Esophagus squamous epithelium (tissue), 5 donors: ENCODE measurements around the gene TCF12. TPM values are rescaled to one million over a fixed set of nuclear protein-coding genes. Genes with fewer than 3 reads are reported as not detected.
"Not testable (repeated sequence)": the region's sequence is repeated elsewhere in the genome, so short reads cannot be mapped to it uniquely, and the experiment has no call there.

Source experiments
- DNase-seq: peaks from one replicate; lab custom pipeline; 2025; lab: John Stamatoyannopoulos, UW
- H3K27ac ChIP-seq, 4 donors: fragments of 200-600 bp; sonication (generic); one replicate each; pipeline ENCODE4 v1.5.1; 2016 to 2019; ENCODE audit warnings: mild to moderate bottlenecking in 1 of 4
- H3K27me3 ChIP-seq, 4 donors: fragments of 200-600 bp; sonication (generic); 1 replicate in 3 of 4; 2 replicates in 1 of 4; pipeline versions ENCODE4 v1.5.1 to v1.6.0; 2017 to 2021; ENCODE audit warnings: antibody characterized with exemption in 1 of 4
- H3K36me3 ChIP-seq, 3 donors: fragments of 200-600 bp; sonication (generic); one replicate each; pipeline ENCODE4 v1.5.1; 2016 to 2019
- H3K4me1 ChIP-seq, 3 donors: fragments of 200-600 bp; sonication (generic); one replicate each; pipeline ENCODE4 v1.5.1; 2017 to 2019
- H3K4me3 ChIP-seq, 4 donors: fragments of 200-600 bp; sonication (generic); 1 replicate in 3 of 4; 2 replicates in 1 of 4; pipeline ENCODE4 v1.5.1; 2016 to 2019; ENCODE audit warnings: mild to moderate bottlenecking in 2 of 4, moderate library complexity in 1 of 4
- H3K9me3 ChIP-seq, 3 donors: fragments of 200-600 bp; sonication (generic); one replicate each; pipeline ENCODE4 v1.5.1; 2016 to 2019
- CTCF ChIP-seq, 6 experiments: fragments of 450-650 bp in 4 of 6; fragments of 200-600 bp in 2 of 6; sonication (generic) in 2 of 6; IDR thresholded peaks; one replicate each; pipeline ENCODE4 v1.5.1; 2016 to 2019; ENCODE audit warnings: antibody characterized with exemption in 6 of 6, mild to moderate bottlenecking in 4 of 6, moderate library complexity in 4 of 6
- POLR2A ChIP-seq, 4 donors: fragments of 450-650 bp; IDR thresholded peaks; one replicate each; pipeline ENCODE4 v1.6.1; 2017; ENCODE audit warnings: antibody characterized with exemption in 4 of 4, mild to moderate bottlenecking in 4 of 4, moderate library complexity in 3 of 4
- WGBS, 2 donors: methylation state at CpG; one replicate each; pipeline ENCODE4 v1.1.5; 2018; 5-methylcytosine and 5-hydroxymethylcytosine counted together
- intact Hi-C: fragments of 100-400 bp; cut with DNase I; formaldehyde crosslinking; loops from one replicate; pipeline ENCODE4 v1.15.0; 2022
- total RNA-seq, 4 donors: library from RNA; depleted of rRNA; stranded (reverse); fragments of >200 nt; gene quantifications; one replicate each; pipeline ENCODE4 v1.1.0, GENCODE V29; 2016
- donor health status: DM: yes; HTN: yes; CAD: no.

The TCF12 gene
- total RNA-seq, 4 donors from 2014 or later, result 28.5 to 90.4 (median 51.3) TPM

- WGBS, 2 donors, result 92 to 98% methylated on average over 3 of the region's 3 CpGs
- no peak for DNase-seq
- H3K9me3 ChIP-seq, result no peaks in the 10 kb centered on the region
- H3K27me3 ChIP-seq, result no peaks in the 10 kb centered on the region
- intact Hi-C loops, result no loop called here
- H3K4me3 ChIP-seq, result no peak overlapping the region
- H3K4me1 ChIP-seq, result no peaks in the 10 kb centered on the region
- no peak overlapping the region for H3K27ac ChIP-seq
- TF ChIP-seq CTCF (IDR thresholded peaks at IDR 0.05) (no peak), POLR2A (IDR thresholded peaks at IDR 0.05) (no peak)
- peaks cover 0 to 10% (median 0%) of the 10 kb centered on the region in 3 donors for H3K36me3 ChIP-seq
These were observed 78.5 kb downstream of the TCF12 start for GRCh38 chr15:56996746-56997470.

- Histone ChIP-seq H3K4me3 (no peak overlapping the region), H3K9me3 (no peaks in the 10 kb centered on the region), H3K27ac (no peak overlapping the region), H3K27me3 (no peaks in the 10 kb centered on the region), H3K36me3 (peaks cover 0 to 7% (median 0%) of the 10 kb centered on the region in 3 donors), H3K4me1 (no peaks in the 10 kb centered on the region)
- no peak for DNase-seq
- WGBS, 2 donors, result 33 to 64% methylated on average over 4 of the region's 4 CpGs
- TF ChIP-seq POLR2A (IDR thresholded peaks at IDR 0.05), result no peak
- no peak for TF ChIP-seq CTCF (IDR thresholded peaks at IDR 0.05)
- intact Hi-C loops, result no loop called here
These were observed 85.0 kb downstream of the TCF12 start for GRCh38 chr15:57003418-57003817.

- Histone ChIP-seq H3K36me3 (peaks cover 0 to 7% (median 0%) of the 10 kb centered on the region in 3 donors), H3K27ac (no peak overlapping the region), H3K4me1 (no peaks in the 10 kb centered on the region), H3K9me3 (no peaks in the 10 kb centered on the region), H3K27me3 (no peaks in the 10 kb centered on the region), H3K4me3 (no peak overlapping the region)
- DNase-seq, result no peak
- no peak for TF ChIP-seq CTCF (IDR thresholded peaks at IDR 0.05)
- TF ChIP-seq POLR2A (IDR thresholded peaks at IDR 0.05), result no peak
- WGBS, 2 donors, result 82 to 83% methylated on average over 1 of the region's 1 CpG
- intact Hi-C loops, result no loop called here
These were observed 86.8 kb downstream of the TCF12 start for GRCh38 chr15:57005244-57005643.

- H3K36me3 ChIP-seq, H3K27me3 ChIP-seq, H3K9me3 ChIP-seq, H3K4me1 ChIP-seq, H3K4me3 ChIP-seq, DNase-seq, intact Hi-C loops, H3K27ac ChIP-seq: not testable (repeated sequence)
- 100% methylated on average over 1 of the region's 1 CpG for WGBS, 2 donors
These were observed 89.4 kb downstream of the TCF12 start for GRCh38 chr15:57007797-57008196.

GRCh38 chr15:57010724-57011123 lies 92.3 kb downstream of the TCF12 start:
- no peak overlapping the region for H3K27ac ChIP-seq
- TF ChIP-seq POLR2A (IDR thresholded peaks at IDR 0.05) (no peak), CTCF (IDR thresholded peaks at IDR 0.05) (no peak)
- 87 to 90% methylated on average over 2 of the region's 2 CpGs for WGBS, 2 donors
- no peaks in the 10 kb centered on the region for H3K36me3 ChIP-seq
- H3K9me3 ChIP-seq, result no peaks in the 10 kb centered on the region
- DNase-seq, result no peak
- peaks cover 0 to under 1% (median 0%) of the 10 kb centered on the region in 3 donors for H3K4me1 ChIP-seq
- intact Hi-C loops, result no loop called here
- H3K4me3 ChIP-seq, result no peak overlapping the region
- no peaks in the 10 kb centered on the region for H3K27me3 ChIP-seq
